Measurements from ENCODE around the gene MAP2K3. TPM values are rescaled to one million over a fixed set of nuclear protein-coding genes. Genes with fewer than 3 reads are reported as not detected.

The MAP2K3 gene
- total and polyA plus RNA-seq, 2 of the 8 experiments (the other 6 are each of a cell fraction or from before 2014, with no cell fraction given): 16.9 to 33.5 TPM

DNA sequence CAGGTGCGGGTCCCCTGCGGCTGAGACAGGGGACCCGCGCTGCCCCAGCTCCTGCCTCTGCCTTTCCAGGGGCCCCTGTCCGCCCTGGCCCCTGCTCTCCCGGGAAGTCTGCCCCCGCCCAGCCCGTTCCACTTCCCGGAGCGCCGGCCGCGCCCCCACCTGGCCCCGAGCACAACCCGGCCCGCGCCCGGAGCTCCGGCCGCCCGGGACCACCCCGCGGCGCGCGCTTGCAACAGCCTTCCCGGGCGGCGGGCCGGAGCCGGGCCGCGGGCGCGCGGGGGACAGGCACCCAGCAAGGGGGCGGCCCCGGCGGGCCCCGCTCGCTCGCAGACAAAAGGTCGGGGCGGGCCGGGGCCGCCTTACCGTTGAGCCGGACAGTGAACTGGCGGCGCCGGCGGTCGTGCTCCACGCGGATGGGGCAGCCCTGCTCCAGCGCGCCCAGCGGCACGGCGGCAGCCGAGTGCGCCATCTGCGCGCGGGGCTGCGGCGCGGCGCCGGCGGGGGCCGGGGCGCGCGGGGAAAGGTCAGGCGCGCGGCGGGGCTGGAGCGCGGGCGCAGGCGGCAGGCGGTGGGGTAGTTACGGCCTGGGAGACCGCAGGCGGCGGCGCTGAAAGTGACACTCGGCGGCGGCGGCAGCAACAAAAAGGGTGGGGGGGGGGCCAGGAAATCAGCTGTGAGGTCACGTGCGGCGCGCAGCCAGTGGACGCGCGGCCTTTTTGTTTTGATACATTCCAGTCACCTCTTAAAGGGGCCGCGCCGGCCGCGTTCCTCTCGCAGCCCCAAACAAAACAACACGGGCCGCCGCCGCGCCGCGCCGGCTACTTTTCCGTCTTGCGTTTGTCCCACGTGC, 31.5 kb upstream of the MAP2K3 start, which contains the start of gene NATD1 (continued):
- TF ChIP-seq CHD2 (IDR thresholded peaks at IDR 0.05; ENCODE audit: low read length): no peak
- TF ChIP-seq TAF1 (IDR thresholded peaks at IDR 0.05; ENCODE audit: low read depth, low read length): peak; percentile 44
- no peak for TF ChIP-seq HDAC2 (IDR thresholded peaks at IDR 0.05; ENCODE audit: borderline replicate concordance in 1 of 2, low read depth in 2 of 2, low read length in 2 of 2)
- TF ChIP-seq RBBP5 (IDR thresholded peaks at IDR 0.05; ENCODE audit: borderline replicate concordance, low read depth, low read length): 0 out of 2 replicates have a peak, but pooled peaks have one; percentile 16
- TF ChIP-seq SP4 (IDR thresholded peaks at IDR 0.05; ENCODE audit: low read length): no peak
- no peak for TF ChIP-seq RFX5 (IDR thresholded peaks at IDR 0.05; ENCODE audit: borderline replicate concordance, low read depth, low read length)
- TF ChIP-seq, protein P1, sequence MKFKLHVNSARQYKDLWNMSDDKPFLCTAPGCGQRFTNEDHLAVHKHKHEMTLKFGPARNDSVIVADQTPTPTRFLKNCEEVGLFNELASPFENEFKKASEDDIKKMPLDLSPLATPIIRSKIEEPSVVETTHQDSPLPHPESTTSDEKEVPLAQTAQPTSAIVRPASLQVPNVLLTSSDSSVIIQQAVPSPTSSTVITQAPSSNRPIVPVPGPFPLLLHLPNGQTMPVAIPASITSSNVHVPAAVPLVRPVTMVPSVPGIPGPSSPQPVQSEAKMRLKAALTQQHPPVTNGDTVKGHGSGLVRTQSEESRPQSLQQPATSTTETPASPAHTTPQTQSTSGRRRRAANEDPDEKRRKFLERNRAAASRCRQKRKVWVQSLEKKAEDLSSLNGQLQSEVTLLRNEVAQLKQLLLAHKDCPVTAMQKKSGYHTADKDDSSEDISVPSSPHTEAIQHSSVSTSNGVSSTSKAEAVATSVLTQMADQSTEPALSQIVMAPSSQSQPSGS (IDR thresholded peaks at IDR 0.05; ENCODE audit: low read length): no peak
- peak; percentile 54; the same call in 1 of the 2 replicates for TF ChIP-seq TEAD4 (IDR thresholded peaks at IDR 0.05; ENCODE audit: low read depth, low read length)
- no peak for TF ChIP-seq RAD21 (IDR thresholded peaks at IDR 0.05 in 1 of 2, conservative IDR thresholded peaks at IDR 0.05 in 1 of 2; ENCODE audit: low read depth in 2 of 2, low read length in 2 of 2)
- TF ChIP-seq TCF12 (IDR thresholded peaks at IDR 0.05; ENCODE audit: low read depth, low read length): no peak
- TF ChIP-seq KDM4A (IDR thresholded peaks at IDR 0.05; ENCODE audit: low read depth, low read length, severe bottlenecking): peak; percentile 46
- no peak for TF ChIP-seq GTF2F1 (IDR thresholded peaks at IDR 0.05; ENCODE audit: borderline replicate concordance, low read depth, low read length)
